Endothelial cell of umbilical vein (primary cell): ENCODE measurements around the gene CD276. TPM values are rescaled to one million over a fixed set of nuclear protein-coding genes. Genes with fewer than 3 reads are reported as not detected.

ENCODE experiments used
- BruUV-seq: library from RNA; stranded (reverse); fragments of 400-500 nt; replicated peaks from 2 replicates; lab custom pipeline; 2021; lab: Mats Ljungman, UMichigan
- CTCF ChIA-PET: fragments of 300-600, 350-600 bp; sonication (Branson Sonifier 250); formaldehyde crosslinking; loops from one replicate; lab custom pipeline; 2021; ENCODE audit warnings: antibody characterized with exemption, inconsistent platforms; lab: Charles Lee
- POLR2A ChIA-PET: fragments of 300-600, 350-600 bp; sonication (Branson Sonifier 250); formaldehyde crosslinking; loops from one replicate; lab custom pipeline; 2021; ENCODE audit warnings: antibody characterized with exemption, inconsistent platforms; lab: Charles Lee
- DNase-seq: peaks from one replicate; pipeline ENCODE4 v3.0.0-alpha.2; 2011; ENCODE audit warnings: low read depth, low spot score
- FAIRE-seq: peaks from 2 replicates; lab custom pipeline; 2011; peaks lifted over from hg19 to GRCh38; lab: Jason Lieb, UNC
- H2AFZ ChIP-seq: 2 replicates; pipeline ENCODE4 v1.6.0; 2012; ENCODE audit warnings: low read depth, low read length, control low read depth, inconsistent platforms
- H3K27ac ChIP-seq: 2 replicates; pipeline ENCODE4 v1.5.1; 2011; ENCODE audit warnings: low read depth, mild to moderate bottlenecking, control low read depth, low read length, moderate library complexity; ENCODE audit not compliant: insufficient read depth
- H3K27me3 ChIP-seq, 2 experiments: 2 replicates each; pipeline versions ENCODE4 v1.6.0 to v1.6.1; 2011; ENCODE audit warnings: low read length in 2 of 2, mixed read lengths in 1 of 2; ENCODE audit not compliant: control insufficient read depth in 2 of 2, insufficient read depth in 2 of 2
- H3K36me3 ChIP-seq, 2 experiments: 2 replicates in 1 of 2; 3 replicates in 1 of 2; pipeline ENCODE4 v1.5.1; 2011; ENCODE audit warnings: low read length in 2 of 2, mild to moderate bottlenecking in 1 of 2, moderate library complexity in 1 of 2; ENCODE audit not compliant: control insufficient read depth in 2 of 2, insufficient read depth in 2 of 2; ENCODE audit errors: extremely low read depth in 1 of 2
- H3K4me1 ChIP-seq: 3 replicates; pipeline ENCODE4 v1.5.1; 2011; ENCODE audit warnings: mild to moderate bottlenecking, low read length; ENCODE audit not compliant: control insufficient read depth, insufficient read depth; ENCODE audit errors: extremely low read depth
- H3K4me2 ChIP-seq: 2 replicates; pipeline ENCODE4 v1.6.1; 2011; ENCODE audit warnings: low read length, control low read depth, mixed read lengths; ENCODE audit not compliant: insufficient read depth
- H3K4me3 ChIP-seq, 3 experiments: fragments of 200-600 bp in 1 of 3; sonication (generic), shearing (Covaris generic) in 1 of 3; replicated peaks in 1 of 3; 2 replicates each; pipeline ENCODE4 v1.5.1; 2011 to 2016; ENCODE audit warnings: control low read depth in 3 of 3, low read length in 3 of 3, mild to moderate bottlenecking in 2 of 3, inconsistent platforms in 1 of 3, low read depth in 1 of 3, moderate library complexity in 1 of 3; ENCODE audit not compliant: insufficient read depth in 1 of 3
- H3K79me2 ChIP-seq: 2 replicates; pipeline ENCODE4 v1.6.0; 2012; ENCODE audit warnings: low read length, inconsistent platforms; ENCODE audit not compliant: control insufficient read depth, insufficient read depth
- H3K9ac ChIP-seq: replicated peaks from 2 replicates; pipeline ENCODE3; 2011; ENCODE audit warnings: low read length, control low read depth; ENCODE audit not compliant: insufficient read depth; ENCODE audit errors: extremely low read depth
- H3K9me1 ChIP-seq: replicated peaks from 3 replicates; pipeline ENCODE4 v1.6.0; 2011; ENCODE audit warnings: mild to moderate bottlenecking, low read length; ENCODE audit not compliant: control insufficient read depth, insufficient read depth; ENCODE audit errors: extremely low read depth
- H3K9me3 ChIP-seq: replicated peaks from 2 replicates; pipeline ENCODE4 v1.5.1; 2012; ENCODE audit warnings: low read length, inconsistent platforms; ENCODE audit not compliant: control insufficient read depth, insufficient read depth
- H4K20me1 ChIP-seq: replicated peaks from 2 replicates; pipeline ENCODE3; 2011; ENCODE audit warnings: mild to moderate bottlenecking, low read length; ENCODE audit not compliant: control insufficient read depth, insufficient read depth; ENCODE audit errors: extremely low read depth
- EZH2 ChIP-seq: IDR thresholded peaks from 2 replicates; pipeline ENCODE4 v1.6.1; 2012; ENCODE audit warnings: borderline replicate concordance, low read depth, mild to moderate bottlenecking, moderate library complexity, low read length, inconsistent platforms; ENCODE audit not compliant: severe bottlenecking
- FOS ChIP-seq: IDR thresholded peaks from 2 replicates; pipeline ENCODE4 v1.6.1; 2011; ENCODE audit warnings: mild to moderate bottlenecking, low read length, moderate library complexity, borderline replicate concordance; ENCODE audit not compliant: insufficient read depth
- GATA2 ChIP-seq: IDR thresholded peaks from 2 replicates; pipeline ENCODE4 v1.7.0; 2011; ENCODE audit warnings: low read depth, mild to moderate bottlenecking, moderate library complexity, mixed read lengths, low read length; ENCODE audit not compliant: insufficient read length, insufficient read depth
- JUN ChIP-seq: IDR thresholded peaks from 2 replicates; pipeline ENCODE4 v1.6.1; 2011; ENCODE audit warnings: borderline replicate concordance, low read depth; ENCODE audit not compliant: insufficient read length, insufficient read depth
- MYC ChIP-seq: IDR thresholded peaks from one replicate; pipeline ENCODE4 v1.6.1; 2011; ENCODE audit warnings: mild to moderate bottlenecking, low read depth, low read length
- POLR2A ChIP-seq: IDR thresholded peaks from 2 replicates; pipeline ENCODE4 v1.6.1; 2012; ENCODE audit warnings: low read depth, mild to moderate bottlenecking, control low read depth, low read length
- POLR2AphosphoS5 ChIP-seq: IDR thresholded peaks from 2 replicates; pipeline ENCODE4 v1.6.1; 2012; ENCODE audit warnings: low read depth, mild to moderate bottlenecking, control low read depth, low read length, moderate library complexity; ENCODE audit not compliant: insufficient read depth
- dilution Hi-C: fragments of 300-500 bp; cut with MboI; formaldehyde crosslinking; loops from one replicate; pipeline ENCODE4 v1.15.0; 2019; ENCODE audit warnings: low sequenced_read_pairs; ENCODE audit not compliant: extremely low pct_ligation_motif_present
- intact Hi-C: fragments of 100-400 bp; cut with micrococcal nuclease; formaldehyde crosslinking; loops from one replicate; pipeline ENCODE4 v1.10.0; 2022
- polyA plus RNA-seq, 4 experiments: library from polyadenylated mRNA; depleted of rRNA in 3 of 4; stranded (reverse) in 3 of 4; unstranded in 1 of 4; fragments of >200 nt; gene quantifications; 2 replicates each; pipeline versions ENCODE4 v1.2.1 to v1.2.3, GENCODE V29; 2011 to 2012; ENCODE audit warnings: missing spikeins in 1 of 4
- total RNA-seq: library from RNA; stranded (reverse); gene quantifications from 2 replicates; pipeline ENCODE4 v1.2.3, GENCODE V29; 2021
- TF ChIP-seq, protein P1 (sequence below), 2 donors: IDR thresholded peaks; 1 replicate in 1 of 2; 2 replicates in 1 of 2; pipeline ENCODE4 v1.5.1; 2011; ENCODE audit warnings: low read length in 2 of 2, mild to moderate bottlenecking in 2 of 2, moderate library complexity in 2 of 2, control low read depth in 1 of 2, inconsistent platforms in 1 of 2, low read depth in 1 of 2; ENCODE audit not compliant: insufficient read depth in 1 of 2; ENCODE audit errors: extremely low read depth in 1 of 2
- TF ChIP-seq, protein P2 (sequence below): IDR thresholded peaks from 2 replicates; pipeline ENCODE4 v1.6.1; 2011; ENCODE audit not compliant: insufficient read depth, insufficient read length

CD276 gene
- total and polyA plus RNA-seq, 2 donors (not counting 3 experiments of a cell fraction or from before 2014, with no cell fraction given), result 73.6 to 85.7 TPM

DNA sequence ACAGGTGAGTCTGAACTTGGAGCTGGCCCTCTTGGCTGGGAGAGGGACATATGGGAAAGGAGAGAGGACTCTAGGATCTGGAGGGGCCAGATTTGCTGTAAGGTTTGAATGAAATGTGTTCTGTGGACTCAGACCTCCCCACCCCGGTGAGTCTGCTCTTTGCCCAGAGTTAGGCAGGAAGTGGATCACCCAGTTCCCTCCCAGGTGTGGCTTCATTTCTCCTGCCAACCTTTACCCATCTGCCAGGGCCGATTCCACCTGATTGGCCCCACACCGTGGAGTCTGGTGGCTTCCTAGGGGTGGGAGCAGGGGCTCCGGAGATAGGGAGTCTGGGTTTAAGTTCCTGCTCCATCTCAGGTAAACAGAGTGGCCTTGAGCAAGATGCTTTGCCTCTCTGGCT, 25.5 kb downstream of the CD276 start:
- Histone ChIP-seq H3K36me3 (peaks cover 0 to 21% of the 10 kb centered on the region in 2 experiments), H3K27me3 (no peaks in the 10 kb centered on the region), H3K9me1 (no peaks in the 10 kb centered on the region), H3K4me2 (no peak overlapping the region), H3K27ac (no peak overlapping the region), H3K9ac (no peak overlapping the region), H4K20me1 (no peaks in the 10 kb centered on the region), H3K4me1 (peaks cover 4% of the 10 kb centered on the region), H3K79me2 (no peaks in the 10 kb centered on the region), H3K4me3 (no peak overlapping the region), H3K9me3 (no peaks in the 10 kb centered on the region), H2AFZ (no peak overlapping the region)
- dilution Hi-C loops, result no loop called here
- no TSS peak for BruUV-seq
- TF ChIP-seq JUN, result no peak
- ChIA-PET POLR2A (no interaction called here), CTCF (interaction anchor here (1.9 kb wide), 1 partner anchor 73 kb away, joined by 8 read pairs; no protein-coding TSS in a partner anchor)
- FAIRE-seq (no peak), DNase-seq (no peak)
- intact Hi-C loops, result no loop called here

- H3K4me2 ChIP-seq, result no peak overlapping the region
- no peaks in the 10 kb centered on the region for H3K27me3 ChIP-seq
- H3K9ac ChIP-seq, result no peak overlapping the region
- no peaks in the 10 kb centered on the region for H3K9me1 ChIP-seq
- POLR2A ChIA-PET, result no interaction called here
- DNase-seq (no peak), FAIRE-seq (no peak)
- no peak for TF ChIP-seq POLR2AphosphoS5
- TF ChIP-seq, protein P1, sequence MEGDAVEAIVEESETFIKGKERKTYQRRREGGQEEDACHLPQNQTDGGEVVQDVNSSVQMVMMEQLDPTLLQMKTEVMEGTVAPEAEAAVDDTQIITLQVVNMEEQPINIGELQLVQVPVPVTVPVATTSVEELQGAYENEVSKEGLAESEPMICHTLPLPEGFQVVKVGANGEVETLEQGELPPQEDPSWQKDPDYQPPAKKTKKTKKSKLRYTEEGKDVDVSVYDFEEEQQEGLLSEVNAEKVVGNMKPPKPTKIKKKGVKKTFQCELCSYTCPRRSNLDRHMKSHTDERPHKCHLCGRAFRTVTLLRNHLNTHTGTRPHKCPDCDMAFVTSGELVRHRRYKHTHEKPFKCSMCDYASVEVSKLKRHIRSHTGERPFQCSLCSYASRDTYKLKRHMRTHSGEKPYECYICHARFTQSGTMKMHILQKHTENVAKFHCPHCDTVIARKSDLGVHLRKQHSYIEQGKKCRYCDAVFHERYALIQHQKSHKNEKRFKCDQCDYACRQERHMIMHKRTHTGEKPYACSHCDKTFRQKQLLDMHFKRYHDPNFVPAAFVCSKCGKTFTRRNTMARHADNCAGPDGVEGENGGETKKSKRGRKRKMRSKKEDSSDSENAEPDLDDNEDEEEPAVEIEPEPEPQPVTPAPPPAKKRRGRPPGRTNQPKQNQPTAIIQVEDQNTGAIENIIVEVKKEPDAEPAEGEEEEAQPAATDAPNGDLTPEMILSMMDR (IDR thresholded peaks at IDR 0.05; ENCODE audit: extremely low read depth in 1 of 2, insufficient read depth in 1 of 2, low read depth in 1 of 2, low read length in 2 of 2), result no peak
- no peak for TF ChIP-seq POLR2A
- no peak for TF ChIP-seq MYC
- TF ChIP-seq JUN, result no peak
- no peak for TF ChIP-seq GATA2
- TF ChIP-seq, protein P2, sequence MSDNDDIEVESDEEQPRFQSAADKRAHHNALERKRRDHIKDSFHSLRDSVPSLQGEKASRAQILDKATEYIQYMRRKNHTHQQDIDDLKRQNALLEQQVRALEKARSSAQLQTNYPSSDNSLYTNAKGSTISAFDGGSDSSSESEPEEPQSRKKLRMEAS, result no peak
- TF ChIP-seq FOS, result no peak
- no peak for TF ChIP-seq EZH2
- no peak overlapping the region for H2AFZ ChIP-seq
- no peaks in the 10 kb centered on the region for H4K20me1 ChIP-seq
- intact Hi-C loops, result no loop called here
- CTCF ChIA-PET, result interaction anchor here (1.9 kb wide), 1 partner anchor 74 kb away, joined by 8 read pairs; no protein-coding TSS in a partner anchor
- no peak overlapping the region for H3K4me3 ChIP-seq
- H3K27ac ChIP-seq, result no peak overlapping the region
- dilution Hi-C loops, result no loop called here
- H3K4me1 ChIP-seq, result peaks cover 4% of the 10 kb centered on the region
- no peaks in the 10 kb centered on the region for H3K79me2 ChIP-seq
- H3K9me3 ChIP-seq, result no peaks in the 10 kb centered on the region
- peaks cover 0 to 17% of the 10 kb centered on the region in 2 experiments for H3K36me3 ChIP-seq
- no TSS peak for BruUV-seq
Measured at GRCh38 chr15:73710321-73710720, 26.1 kb downstream of the CD276 start.
